ENCODE results near the gene SUMF1. TPM values are rescaled to one million over a fixed set of nuclear protein-coding genes. Genes with fewer than 3 reads are reported as not detected.

SUMF1 gene
- 10 to 100 TPM; 49.2 to 52.5 (median 50.2) TPM for polyA plus RNA-seq (ENCODE audit: insufficient read length in 3 of 3)
- long read RNA-seq, donor 1, transcript SUMF1-201 (9 exons, 2,159 nt), result major isoform, 17 of 34 reads
- long read RNA-seq, donor 1, partial matches to known transcripts, result 14 of 34 reads
- long read RNA-seq, donor 1, other reads (novel, unspliced or antisense), result 0 of 34 reads
- long read RNA-seq, donor 2, transcript SUMF1-201 (9 exons, 2,159 nt), result major isoform, 30 of 32 reads
- long read RNA-seq, donor 2, partial matches to known transcripts, result 0 of 32 reads
- long read RNA-seq, donor 2, other reads (novel, unspliced or antisense), result 0 of 32 reads
- long read RNA-seq, donor 3, transcript SUMF1-201 (9 exons, 2,159 nt), result major isoform, 25 of 27 reads
- long read RNA-seq, donor 3, partial matches to known transcripts, result 0 of 27 reads
- long read RNA-seq, donor 3, other reads (novel, unspliced or antisense), result 0 of 27 reads
- long read RNA-seq, donor 4, transcript SUMF1-201 (9 exons, 2,159 nt), result major isoform, 20 of 22 reads
- long read RNA-seq, donor 4, partial matches to known transcripts, result 0 of 22 reads
- long read RNA-seq, donor 4, other reads (novel, unspliced or antisense), result 0 of 22 reads
- long read RNA-seq, donor 5, transcript SUMF1-201 (9 exons, 2,159 nt), result major isoform, 11 of 11 reads
- long read RNA-seq, donor 5, partial matches to known transcripts, result 0 of 11 reads
- long read RNA-seq, donor 5, other reads (novel, unspliced or antisense), result 0 of 11 reads
- long read RNA-seq, donor 6, transcript SUMF1-201 (9 exons, 2,159 nt), result major isoform, 38 of 63 reads
- long read RNA-seq, donor 6, partial matches to known transcripts, result 22 of 63 reads
- long read RNA-seq, donor 6, other reads (novel, unspliced or antisense), result 0 of 63 reads
- long read RNA-seq, donor 7, transcript SUMF1-201 (9 exons, 2,159 nt), result major isoform, 25 of 26 reads
- long read RNA-seq, donor 7, partial matches to known transcripts, result 0 of 26 reads
- long read RNA-seq, donor 7, other reads (novel, unspliced or antisense), result 0 of 26 reads
- long read RNA-seq, donor 8, transcript SUMF1-201 (9 exons, 2,159 nt), result major isoform, 9 of 9 reads
- long read RNA-seq, donor 8, partial matches to known transcripts, result 0 of 9 reads
- long read RNA-seq, donor 8, other reads (novel, unspliced or antisense), result 0 of 9 reads
- long read RNA-seq, donor 9, transcript SUMF1-201 (9 exons, 2,159 nt), result major isoform, 36 of 39 reads
- long read RNA-seq, donor 9, partial matches to known transcripts, result 0 of 39 reads
- long read RNA-seq, donor 9, other reads (novel, unspliced or antisense), result 0 of 39 reads
- long read RNA-seq, donor 10, transcript SUMF1-201 (9 exons, 2,159 nt), result major isoform, 21 of 31 reads
- long read RNA-seq, donor 10, partial matches to known transcripts, result 8 of 31 reads
- long read RNA-seq, donor 10, other reads (novel, unspliced or antisense), result 0 of 31 reads
- long read RNA-seq, donor 11, transcript SUMF1-201 (9 exons, 2,159 nt), result major isoform, 20 of 21 reads
- long read RNA-seq, donor 11, partial matches to known transcripts, result 0 of 21 reads
- long read RNA-seq, donor 11, other reads (novel, unspliced or antisense), result 0 of 21 reads
- long read RNA-seq, donor 12, transcript SUMF1-201 (9 exons, 2,159 nt), result major isoform, 36 of 39 reads
- long read RNA-seq, donor 12, partial matches to known transcripts, result 0 of 39 reads
- long read RNA-seq, donor 12, other reads (novel, unspliced or antisense), result 0 of 39 reads
- long read RNA-seq, donor 13, transcript SUMF1-201 (9 exons, 2,159 nt), result major isoform, 15 of 17 reads
- long read RNA-seq, donor 13, partial matches to known transcripts, result 0 of 17 reads
- long read RNA-seq, donor 13, other reads (novel, unspliced or antisense), result 0 of 17 reads
- long read RNA-seq, donor 14, result 0 reads
- long read RNA-seq, donor 15, transcript SUMF1-201 (9 exons, 2,159 nt), result major isoform, 32 of 38 reads
- long read RNA-seq, donor 15, partial matches to known transcripts, result 0 of 38 reads
- long read RNA-seq, donor 15, other reads (novel, unspliced or antisense), result 0 of 38 reads
- long read RNA-seq, donor 16, transcript SUMF1-201 (9 exons, 2,159 nt), result major isoform, 20 of 23 reads
- long read RNA-seq, donor 16, partial matches to known transcripts, result 0 of 23 reads
- long read RNA-seq, donor 16, other reads (novel, unspliced or antisense), result 0 of 23 reads

DNA sequence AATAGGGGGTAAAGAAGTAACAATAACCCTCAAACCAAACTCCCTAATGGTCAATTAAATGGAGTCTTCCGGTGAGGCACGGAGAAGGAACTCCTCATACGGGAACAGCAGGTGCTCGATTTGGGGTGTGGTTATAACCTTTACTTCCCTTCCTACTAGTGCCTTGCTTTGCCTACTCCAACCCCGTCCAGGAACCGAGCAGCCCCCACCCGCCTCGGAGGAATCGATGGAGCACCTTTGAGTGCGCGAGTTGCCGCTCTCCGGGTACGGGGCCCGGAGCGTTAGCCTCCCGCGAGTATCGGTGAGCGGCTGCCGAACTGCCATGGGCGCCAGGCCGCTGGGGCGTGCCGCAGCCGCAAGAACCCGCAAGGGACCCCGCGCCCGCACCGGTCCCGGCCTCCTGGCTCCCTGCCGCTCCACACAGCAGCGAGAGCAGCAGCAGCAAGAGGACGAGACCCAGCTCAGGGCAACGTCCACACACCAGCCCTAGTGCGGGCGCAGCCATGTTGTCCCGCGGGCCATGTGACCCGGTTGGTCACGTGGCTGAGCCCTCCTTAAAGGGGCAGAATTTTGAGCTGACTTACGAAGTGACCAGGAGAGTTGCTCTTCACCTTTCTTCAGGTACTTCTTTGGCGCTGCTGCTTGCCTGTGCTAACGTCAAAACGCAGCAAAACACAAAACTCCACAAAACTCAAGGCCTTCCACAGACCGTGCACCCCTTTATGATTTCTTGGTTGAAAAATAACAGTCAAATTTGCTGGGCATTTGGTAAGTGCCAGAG, at the start of gene SUMF1:
Gene SUMF1, minus strand, starts transcription at position 529 of the 781 bp plus-strand sequence. Its CDS starts 24 bp downstream, at position 505.
- peak; percentile 84 for DNase-seq

DNA sequence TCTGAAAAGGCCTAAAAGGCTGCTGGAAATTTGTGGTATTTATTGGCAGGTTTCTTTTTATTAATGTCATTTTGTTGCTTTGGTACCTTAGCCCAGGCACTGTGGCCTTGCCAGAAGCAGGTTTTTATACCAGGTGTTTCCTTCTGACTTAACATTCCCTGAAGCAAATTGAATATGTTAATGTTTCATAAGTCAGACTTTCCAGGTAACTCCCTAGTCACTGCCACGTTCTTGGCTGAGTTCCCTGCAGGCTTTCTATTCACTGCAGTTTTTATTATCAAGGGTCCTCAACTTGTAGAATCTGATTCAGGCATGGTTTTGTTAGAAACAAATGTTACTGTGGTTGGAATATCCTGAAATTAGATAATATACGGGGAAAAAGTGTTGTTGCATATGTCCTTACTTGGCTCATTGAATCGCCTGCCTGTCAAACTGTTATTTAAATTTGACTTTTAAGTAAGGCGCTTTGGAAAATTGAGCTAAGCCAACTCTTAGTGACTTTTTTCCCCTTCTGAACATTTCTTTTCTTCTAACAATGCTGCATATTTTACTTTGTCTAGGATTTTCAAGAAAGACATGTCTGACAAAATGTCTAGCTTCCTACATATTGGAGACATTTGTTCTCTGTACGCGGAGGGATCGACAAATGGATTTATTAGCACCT, 49.0 kb upstream of the SUMF1 start:
- DNase-seq, result no peak

DNA sequence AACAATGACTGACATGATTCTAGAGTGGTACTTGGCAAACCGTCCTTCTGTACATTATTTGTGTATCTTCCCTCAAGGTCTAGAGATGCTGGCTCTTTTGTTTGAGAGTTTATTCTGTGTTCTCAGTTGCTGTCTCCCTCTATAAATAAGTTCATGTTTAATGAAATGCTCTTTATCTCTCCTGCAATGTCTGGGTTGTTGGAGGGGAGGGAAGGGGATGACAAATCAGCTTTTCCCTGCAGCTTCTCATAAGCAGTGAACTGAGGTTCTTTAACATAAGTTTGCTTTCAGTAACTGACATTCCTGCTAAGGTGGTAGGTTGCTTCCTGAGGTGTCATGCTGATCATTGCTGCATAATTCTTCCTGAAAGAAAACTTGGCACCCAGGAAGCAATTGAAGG, 47.8 kb upstream of the SUMF1 start:
- no peak for DNase-seq

DNA sequence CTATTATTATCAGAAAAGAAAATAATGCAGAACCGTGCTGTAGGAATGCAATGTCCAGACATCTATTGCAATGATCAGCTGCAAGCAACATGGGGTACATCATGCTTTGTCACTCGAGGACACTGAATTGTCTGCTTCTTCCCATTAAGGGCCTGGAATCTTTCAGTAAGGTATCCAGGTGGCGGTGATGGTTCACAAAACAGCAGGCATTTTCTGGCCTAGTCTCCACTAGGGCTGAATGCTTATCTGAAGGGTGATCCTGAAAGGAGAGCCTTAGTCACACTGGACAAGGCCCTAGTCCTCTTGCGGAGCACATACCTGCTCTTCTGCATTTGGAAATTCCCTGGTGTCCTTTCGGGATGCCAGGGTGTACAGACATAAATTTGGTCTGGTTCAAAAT, 47.3 kb upstream of the SUMF1 start:
- no peak for DNase-seq

DNA sequence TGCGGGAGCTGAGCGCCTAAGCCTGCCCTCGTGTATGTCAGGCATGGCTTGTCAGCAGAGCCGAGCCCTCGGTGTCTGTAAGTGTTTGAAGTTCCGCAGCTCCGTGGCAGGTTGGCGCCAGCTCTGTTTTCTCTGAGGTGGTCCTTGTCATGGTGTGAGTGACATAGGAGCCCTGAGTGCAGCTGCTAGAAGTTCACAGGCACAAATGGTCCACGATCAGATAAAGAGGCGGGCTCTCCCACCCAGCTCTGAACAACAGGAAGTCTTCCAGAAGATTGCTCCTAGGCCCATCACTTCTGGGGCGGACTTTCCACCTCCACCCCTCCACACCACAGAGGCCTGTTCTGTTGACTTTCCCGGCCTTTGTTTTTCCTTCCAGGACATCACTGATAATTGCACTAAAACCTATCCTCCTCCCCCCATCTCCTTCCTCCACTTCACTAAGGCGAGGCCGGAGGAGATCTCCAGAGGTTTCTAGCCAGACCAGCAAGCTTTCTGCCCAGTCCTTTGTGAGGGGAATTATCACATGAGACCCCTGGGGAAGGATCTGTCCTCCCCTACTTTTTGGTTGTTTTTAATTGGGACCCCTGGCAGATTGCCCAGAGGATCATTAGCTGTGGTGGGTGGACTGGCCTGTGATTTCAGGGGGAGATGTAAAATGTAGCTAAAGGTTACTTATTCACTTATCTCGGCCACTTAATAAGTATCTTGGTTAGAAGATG, 46.0 kb upstream of the SUMF1 start:
- DNase-seq, result peak; percentile 88

DNA sequence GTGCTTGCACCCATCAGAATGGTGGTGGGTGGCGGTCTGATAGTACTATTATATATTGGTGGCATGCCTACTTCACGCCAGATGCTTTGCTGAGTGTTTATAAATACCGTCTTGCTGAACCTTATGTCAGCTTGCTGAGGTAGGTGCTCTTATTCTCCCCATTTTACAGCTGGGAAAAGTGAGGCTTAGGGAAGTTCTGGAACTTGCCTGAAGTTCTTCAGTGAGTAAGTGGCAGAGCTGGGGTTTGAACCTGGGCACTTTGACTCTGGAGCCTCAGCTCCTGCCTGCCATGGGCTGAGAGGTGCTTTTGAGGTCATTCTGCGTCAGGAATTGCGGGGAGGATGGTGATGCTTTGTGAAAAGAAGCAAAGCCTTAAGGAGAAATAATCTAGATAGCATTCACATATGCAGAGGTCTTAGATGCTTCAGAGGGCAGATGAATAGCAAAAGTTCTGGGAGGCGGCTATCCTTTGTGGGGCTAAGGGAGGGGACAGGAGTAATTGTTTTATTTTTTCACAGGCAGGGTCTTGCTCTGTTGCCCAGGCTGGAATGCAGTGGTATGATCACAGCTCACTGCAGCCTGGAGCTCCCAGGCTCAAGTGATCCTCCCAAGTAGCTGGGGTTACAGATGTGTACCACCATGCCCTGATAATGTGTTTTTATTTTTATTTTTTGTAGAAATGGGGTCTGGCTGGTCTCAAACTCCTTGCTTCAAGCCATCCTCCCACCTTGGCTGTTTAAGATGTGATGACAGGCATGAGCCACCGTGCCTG, 44.6 kb upstream of the SUMF1 start:
- DNase-seq, result no peak

DNA sequence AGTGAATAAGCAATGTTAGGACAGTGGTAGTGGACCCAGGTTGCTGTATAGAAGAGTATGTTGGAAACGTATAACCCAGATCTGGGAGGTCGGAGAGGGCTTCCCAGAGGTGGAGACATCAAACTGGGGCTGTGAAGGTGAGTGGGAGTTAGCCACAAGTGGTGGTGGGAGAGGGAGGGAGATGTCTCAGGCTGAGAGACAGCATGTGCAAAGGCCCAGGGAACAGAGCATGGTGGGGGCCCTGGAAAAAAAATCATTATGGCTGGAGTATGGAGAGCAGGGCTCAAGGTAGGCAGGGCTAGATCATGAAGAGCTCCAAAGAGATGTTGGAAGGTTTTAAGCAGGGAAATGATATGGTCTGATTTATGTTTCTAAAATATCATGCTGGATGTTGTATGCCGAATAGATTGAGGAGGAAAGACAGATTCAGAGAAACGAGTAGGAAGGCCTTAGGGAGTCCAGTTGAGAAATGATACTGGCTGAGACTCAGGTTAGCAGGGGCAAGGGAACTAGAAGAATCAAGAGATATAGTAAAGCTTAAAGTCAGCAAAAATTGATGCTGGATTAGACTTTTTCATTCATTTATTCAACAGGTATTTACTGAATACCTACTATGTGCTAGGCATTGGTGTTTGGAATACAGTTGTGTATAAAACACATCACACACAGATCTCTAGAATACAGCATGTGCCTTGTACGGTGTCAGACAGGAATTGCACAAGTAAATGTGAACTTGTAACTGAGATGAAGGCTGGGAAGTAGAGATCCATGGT, 43.1 kb upstream of the SUMF1 start:
- no peak for DNase-seq

DNA sequence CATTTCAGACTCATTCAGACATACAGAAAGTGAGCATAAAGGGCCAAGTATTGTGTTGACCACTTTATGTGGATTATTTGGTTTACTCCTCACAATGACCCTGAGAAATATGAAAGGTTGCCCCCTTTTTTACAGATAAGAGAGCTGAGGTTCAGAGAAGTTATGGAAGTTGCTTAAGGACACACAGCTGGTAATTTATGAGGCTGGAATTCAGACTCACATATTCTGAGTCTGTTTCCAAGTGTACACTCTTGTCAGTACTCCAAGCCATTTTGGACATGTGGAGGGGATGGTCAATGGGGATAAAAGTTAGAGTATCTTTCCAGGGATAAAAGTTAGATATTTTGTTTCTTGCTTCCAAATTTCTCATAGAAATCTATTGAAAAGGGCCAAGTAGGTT, 42.0 kb upstream of the SUMF1 start:
- no peak for DNase-seq

DNA sequence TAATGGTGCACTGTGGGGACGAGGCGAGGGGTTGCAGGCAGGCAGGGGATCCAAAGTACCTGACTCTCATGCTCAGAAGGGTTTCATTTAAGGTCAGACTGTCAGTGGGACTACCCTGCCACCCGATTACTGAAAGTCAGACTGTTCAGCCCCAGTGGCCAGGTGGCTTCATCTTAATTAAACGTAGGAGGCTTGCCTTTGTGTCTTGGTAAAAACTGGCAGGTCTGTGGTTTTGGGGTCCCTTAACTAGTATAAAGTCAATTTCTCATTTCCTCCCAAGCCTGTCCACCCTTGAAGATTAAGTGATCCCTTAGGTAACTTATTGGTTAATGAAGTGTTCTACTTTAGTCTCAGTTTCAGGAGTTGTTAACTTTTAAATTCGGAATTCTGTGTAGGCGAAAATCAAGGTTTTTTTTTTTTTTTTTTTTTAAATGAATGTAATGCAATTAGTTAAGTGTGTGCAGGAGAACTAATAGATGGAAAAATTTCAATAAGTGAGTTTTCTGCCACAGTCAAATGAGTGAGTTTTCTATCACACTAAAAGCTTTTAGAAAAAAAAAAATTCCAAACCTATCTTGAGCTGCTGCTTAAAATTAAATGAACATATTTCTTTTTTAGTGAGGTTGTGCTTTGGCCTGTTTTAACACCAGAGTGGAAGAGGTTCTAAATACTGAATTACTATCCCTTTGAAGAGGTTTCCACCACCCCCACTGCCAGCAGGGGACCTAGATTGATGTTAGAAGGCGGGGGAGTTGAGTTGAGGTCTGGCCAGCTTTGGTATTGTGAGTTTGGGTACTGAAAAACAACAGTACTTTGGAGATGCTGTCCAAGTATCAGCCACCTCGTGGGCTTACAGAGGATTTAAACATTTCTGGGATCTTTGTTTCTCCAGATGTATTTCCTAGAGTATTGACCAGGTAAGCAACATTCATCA, 41.2 kb upstream of the SUMF1 start:
- DNase-seq, result peak; percentile 82

DNA sequence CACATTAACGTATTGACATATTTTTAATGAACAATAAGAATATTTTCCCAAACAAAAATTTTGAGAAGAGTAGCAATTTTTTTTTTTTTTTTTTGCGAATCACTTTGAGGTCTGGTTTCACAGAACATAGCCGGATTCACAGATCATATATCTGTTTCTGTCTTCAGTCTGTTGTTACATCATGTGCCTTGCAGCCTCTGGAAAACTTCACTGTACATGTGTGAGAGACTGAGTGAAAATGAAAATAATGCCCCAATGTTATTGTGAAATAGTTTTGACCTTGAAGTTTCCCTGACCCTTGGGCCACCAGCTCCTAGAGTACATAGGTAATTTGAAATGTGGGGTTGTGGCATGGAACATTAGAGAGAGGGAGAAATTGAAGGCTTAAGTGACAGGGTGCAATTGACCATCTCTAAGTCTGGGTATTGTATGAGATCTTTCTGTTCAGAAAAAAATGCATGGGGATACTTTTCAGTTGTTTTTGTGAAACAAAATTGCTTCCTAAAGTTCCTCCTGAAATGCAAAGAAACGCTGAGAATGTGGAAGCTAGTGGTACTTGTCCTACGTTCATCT, 40.0 kb upstream of the SUMF1 start:
- DNase-seq, result no peak

DNA sequence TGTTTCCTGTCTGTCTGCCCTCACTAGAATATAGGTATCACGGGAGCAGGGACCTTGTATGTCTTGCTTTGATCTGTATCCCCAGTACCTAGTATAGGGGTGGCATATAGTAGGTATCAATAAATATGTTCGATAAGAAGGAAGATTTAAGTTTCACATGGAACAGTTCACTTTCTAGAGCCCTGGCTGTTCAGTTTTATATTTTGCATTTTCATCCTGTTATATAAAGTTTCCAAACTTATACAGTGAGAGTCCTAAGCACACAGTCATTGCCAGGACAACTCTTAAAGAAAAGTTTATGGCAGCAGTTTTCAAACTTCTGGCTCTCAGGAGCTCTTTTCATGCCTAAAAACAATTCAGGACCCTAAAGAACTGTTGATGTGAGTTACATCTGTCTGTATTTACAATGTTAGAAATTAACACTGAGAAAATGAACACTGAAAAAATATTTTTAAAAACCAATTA, 39.5 kb upstream of the SUMF1 start:
- no peak for DNase-seq

DNA sequence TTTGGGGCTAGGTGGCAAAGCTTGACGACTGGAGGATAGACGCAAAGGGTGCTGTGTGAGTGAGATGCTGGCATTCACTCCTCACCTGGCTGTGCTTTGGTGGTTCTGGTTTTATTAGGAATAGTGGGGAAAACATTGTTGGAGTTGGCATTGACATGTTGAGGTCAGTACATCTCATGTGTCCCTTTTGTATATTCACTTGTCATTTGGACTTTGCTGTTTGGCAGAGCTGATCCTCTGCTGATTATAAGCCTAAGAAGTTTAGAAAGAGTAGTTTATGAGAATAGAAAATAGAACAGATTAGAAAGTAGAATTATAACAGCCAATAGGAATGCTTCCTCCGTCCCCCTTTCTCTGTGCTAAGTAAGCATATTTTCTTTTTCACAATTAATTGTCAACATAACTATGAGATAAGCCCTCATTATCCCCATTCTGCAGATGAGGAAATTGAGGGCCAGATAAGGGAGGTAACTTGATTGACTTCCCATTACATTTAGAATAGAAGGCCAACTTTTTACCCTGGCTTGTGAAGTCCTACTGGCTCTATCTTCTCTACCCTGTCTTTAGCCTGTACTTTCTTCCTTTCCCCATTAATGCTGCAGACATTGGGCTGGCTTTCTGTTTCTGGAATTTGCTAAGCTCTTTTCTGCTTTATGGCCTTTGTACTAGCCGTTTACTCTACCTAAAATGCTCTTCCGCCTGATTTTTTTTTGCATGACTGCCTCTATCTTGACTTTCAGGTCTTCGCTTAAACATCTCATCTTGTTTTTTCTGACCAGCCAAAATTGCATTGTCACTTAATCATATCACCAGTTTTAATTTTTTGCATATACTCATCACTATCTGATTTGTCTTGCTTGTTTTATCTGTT, 38.9 kb upstream of the SUMF1 start:
- no peak for DNase-seq
